Endothelial cell of umbilical vein (primary cell): Measurements from ENCODE around the gene TRNP1. TPM values are rescaled to one million over a fixed set of nuclear protein-coding genes. Genes with fewer than 3 reads are reported as not detected.
A peak's percentile ranks its signal among the peaks of the same experiment; 100 is the strongest.

Experiments
- BruUV-seq: library from RNA; stranded (reverse); fragments of 400-500 nt; replicated peaks from 2 replicates; lab custom pipeline; 2021; lab: Mats Ljungman, UMichigan
- CTCF ChIA-PET: fragments of 300-600, 350-600 bp; sonication (Branson Sonifier 250); formaldehyde crosslinking; loops from one replicate; lab custom pipeline; 2021; ENCODE audit warnings: antibody characterized with exemption, inconsistent platforms; lab: Charles Lee
- POLR2A ChIA-PET: fragments of 300-600, 350-600 bp; sonication (Branson Sonifier 250); formaldehyde crosslinking; loops from one replicate; lab custom pipeline; 2021; ENCODE audit warnings: antibody characterized with exemption, inconsistent platforms; lab: Charles Lee
- DNase-seq: peaks from one replicate; pipeline ENCODE4 v3.0.0-alpha.2; 2011; ENCODE audit warnings: low read depth, low spot score
- FAIRE-seq: peaks from 2 replicates; lab custom pipeline; 2011; peaks lifted over from hg19 to GRCh38; lab: Jason Lieb, UNC
- H2AFZ ChIP-seq: 2 replicates; pipeline ENCODE4 v1.6.0; 2012; ENCODE audit warnings: low read depth, low read length, control low read depth, inconsistent platforms
- H3K27ac ChIP-seq: 2 replicates; pipeline ENCODE4 v1.5.1; 2011; ENCODE audit warnings: low read depth, mild to moderate bottlenecking, control low read depth, low read length, moderate library complexity; ENCODE audit not compliant: insufficient read depth
- H3K27me3 ChIP-seq, 2 experiments: 2 replicates each; pipeline versions ENCODE4 v1.6.0 to v1.6.1; 2011; ENCODE audit warnings: low read length in 2 of 2, mixed read lengths in 1 of 2; ENCODE audit not compliant: control insufficient read depth in 2 of 2, insufficient read depth in 2 of 2
- H3K36me3 ChIP-seq, 2 experiments: 2 replicates in 1 of 2; 3 replicates in 1 of 2; pipeline ENCODE4 v1.5.1; 2011; ENCODE audit warnings: low read length in 2 of 2, mild to moderate bottlenecking in 1 of 2, moderate library complexity in 1 of 2; ENCODE audit not compliant: control insufficient read depth in 2 of 2, insufficient read depth in 2 of 2; ENCODE audit errors: extremely low read depth in 1 of 2
- H3K4me1 ChIP-seq: 3 replicates; pipeline ENCODE4 v1.5.1; 2011; ENCODE audit warnings: mild to moderate bottlenecking, low read length; ENCODE audit not compliant: control insufficient read depth, insufficient read depth; ENCODE audit errors: extremely low read depth
- H3K4me2 ChIP-seq: 2 replicates; pipeline ENCODE4 v1.6.1; 2011; ENCODE audit warnings: low read length, control low read depth, mixed read lengths; ENCODE audit not compliant: insufficient read depth
- H3K4me3 ChIP-seq, 3 experiments: fragments of 200-600 bp in 1 of 3; sonication (generic), shearing (Covaris generic) in 1 of 3; replicated peaks in 1 of 3; 2 replicates each; pipeline ENCODE4 v1.5.1; 2011 to 2016; ENCODE audit warnings: control low read depth in 3 of 3, low read length in 3 of 3, mild to moderate bottlenecking in 2 of 3, inconsistent platforms in 1 of 3, low read depth in 1 of 3, moderate library complexity in 1 of 3; ENCODE audit not compliant: insufficient read depth in 1 of 3
- H3K79me2 ChIP-seq: 2 replicates; pipeline ENCODE4 v1.6.0; 2012; ENCODE audit warnings: low read length, inconsistent platforms; ENCODE audit not compliant: control insufficient read depth, insufficient read depth
- H3K9ac ChIP-seq: replicated peaks from 2 replicates; pipeline ENCODE3; 2011; ENCODE audit warnings: low read length, control low read depth; ENCODE audit not compliant: insufficient read depth; ENCODE audit errors: extremely low read depth
- H3K9me1 ChIP-seq: replicated peaks from 3 replicates; pipeline ENCODE4 v1.6.0; 2011; ENCODE audit warnings: mild to moderate bottlenecking, low read length; ENCODE audit not compliant: control insufficient read depth, insufficient read depth; ENCODE audit errors: extremely low read depth
- H3K9me3 ChIP-seq: replicated peaks from 2 replicates; pipeline ENCODE4 v1.5.1; 2012; ENCODE audit warnings: low read length, inconsistent platforms; ENCODE audit not compliant: control insufficient read depth, insufficient read depth
- H4K20me1 ChIP-seq: replicated peaks from 2 replicates; pipeline ENCODE3; 2011; ENCODE audit warnings: mild to moderate bottlenecking, low read length; ENCODE audit not compliant: control insufficient read depth, insufficient read depth; ENCODE audit errors: extremely low read depth
- EZH2 ChIP-seq: IDR thresholded peaks from 2 replicates; pipeline ENCODE4 v1.6.1; 2012; ENCODE audit warnings: borderline replicate concordance, low read depth, mild to moderate bottlenecking, moderate library complexity, low read length, inconsistent platforms; ENCODE audit not compliant: severe bottlenecking
- FOS ChIP-seq: IDR thresholded peaks from 2 replicates; pipeline ENCODE4 v1.6.1; 2011; ENCODE audit warnings: mild to moderate bottlenecking, low read length, moderate library complexity, borderline replicate concordance; ENCODE audit not compliant: insufficient read depth
- GATA2 ChIP-seq: IDR thresholded peaks from 2 replicates; pipeline ENCODE4 v1.7.0; 2011; ENCODE audit warnings: low read depth, mild to moderate bottlenecking, moderate library complexity, mixed read lengths, low read length; ENCODE audit not compliant: insufficient read length, insufficient read depth
- JUN ChIP-seq: IDR thresholded peaks from 2 replicates; pipeline ENCODE4 v1.6.1; 2011; ENCODE audit warnings: borderline replicate concordance, low read depth; ENCODE audit not compliant: insufficient read length, insufficient read depth
- MYC ChIP-seq: IDR thresholded peaks from one replicate; pipeline ENCODE4 v1.6.1; 2011; ENCODE audit warnings: mild to moderate bottlenecking, low read depth, low read length
- POLR2A ChIP-seq: IDR thresholded peaks from 2 replicates; pipeline ENCODE4 v1.6.1; 2012; ENCODE audit warnings: low read depth, mild to moderate bottlenecking, control low read depth, low read length
- POLR2AphosphoS5 ChIP-seq: IDR thresholded peaks from 2 replicates; pipeline ENCODE4 v1.6.1; 2012; ENCODE audit warnings: low read depth, mild to moderate bottlenecking, control low read depth, low read length, moderate library complexity; ENCODE audit not compliant: insufficient read depth
- dilution Hi-C: fragments of 300-500 bp; cut with MboI; formaldehyde crosslinking; loops from one replicate; pipeline ENCODE4 v1.15.0; 2019; ENCODE audit warnings: low sequenced_read_pairs; ENCODE audit not compliant: extremely low pct_ligation_motif_present
- intact Hi-C: fragments of 100-400 bp; cut with micrococcal nuclease; formaldehyde crosslinking; loops from one replicate; pipeline ENCODE4 v1.10.0; 2022
- polyA plus RNA-seq, 4 experiments: library from polyadenylated mRNA; depleted of rRNA in 3 of 4; stranded (reverse) in 3 of 4; unstranded in 1 of 4; fragments of >200 nt; gene quantifications; 2 replicates each; pipeline versions ENCODE4 v1.2.1 to v1.2.3, GENCODE V29; 2011 to 2012; ENCODE audit warnings: missing spikeins in 1 of 4
- total RNA-seq: library from RNA; stranded (reverse); gene quantifications from 2 replicates; pipeline ENCODE4 v1.2.3, GENCODE V29; 2021
- TF ChIP-seq, protein P1 (sequence below), 2 donors: IDR thresholded peaks; 1 replicate in 1 of 2; 2 replicates in 1 of 2; pipeline ENCODE4 v1.5.1; 2011; ENCODE audit warnings: low read length in 2 of 2, mild to moderate bottlenecking in 2 of 2, moderate library complexity in 2 of 2, control low read depth in 1 of 2, inconsistent platforms in 1 of 2, low read depth in 1 of 2; ENCODE audit not compliant: insufficient read depth in 1 of 2; ENCODE audit errors: extremely low read depth in 1 of 2
- TF ChIP-seq, protein P2 (sequence below): IDR thresholded peaks from 2 replicates; pipeline ENCODE4 v1.6.1; 2011; ENCODE audit not compliant: insufficient read depth, insufficient read length

TRNP1 gene
- total and polyA plus RNA-seq, 2 donors (not counting 3 experiments of a cell fraction or from before 2014, with no cell fraction given) = 5.9 to 20.5 TPM

DNA sequence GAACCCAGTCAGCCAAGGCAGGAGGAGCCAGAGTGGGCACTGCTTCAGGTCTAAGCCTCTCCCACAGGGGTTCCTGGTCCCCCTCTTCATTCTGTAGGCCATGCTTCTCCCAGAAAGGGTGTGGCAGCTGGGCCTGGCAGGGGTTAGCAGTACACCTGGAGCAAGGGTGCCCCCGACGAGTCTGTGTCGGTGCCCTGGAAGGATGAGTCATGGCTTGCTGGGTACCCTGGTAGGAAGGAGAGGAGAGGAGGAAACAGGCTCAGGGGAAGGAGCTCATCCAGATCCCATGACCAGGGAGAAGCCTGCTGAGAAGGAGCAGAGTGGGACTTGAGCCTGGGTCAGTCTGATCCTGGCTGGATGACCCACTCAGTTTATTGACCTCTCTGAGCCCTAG, 43.6 kb upstream of the TRNP1 start:
- no peak for DNase-seq
- no peak overlapping the region for H3K9ac ChIP-seq

More for the DNA sequence above, 43.6 kb upstream of the TRNP1 start:
- peaks cover 8% of the 10 kb centered on the region for H3K4me1 ChIP-seq
- H3K4me2 ChIP-seq = no peak overlapping the region
- no TSS peak for BruUV-seq
- intact Hi-C loops = no loop called here
- no peak overlapping the region for H2AFZ ChIP-seq
- FAIRE-seq = peak; percentile 33
- no peaks in the 10 kb centered on the region for H4K20me1 ChIP-seq
- peaks cover 8 to 16% of the 10 kb centered on the region in 2 experiments for H3K36me3 ChIP-seq
- H3K9me1 ChIP-seq = no peaks in the 10 kb centered on the region
- no peak overlapping the region for H3K4me3 ChIP-seq
- H3K9me3 ChIP-seq = no peaks in the 10 kb centered on the region
- POLR2A ChIA-PET = no interaction called here
- H3K27ac ChIP-seq = no peak overlapping the region
- no peaks in the 10 kb centered on the region for H3K27me3 ChIP-seq
- dilution Hi-C loops = no loop called here
- CTCF ChIA-PET = interaction anchor here (1.1 to 1.5 kb wide), 3 partner anchors 9 to 14 kb away, joined by 3 to 4 read pairs (median 3); no protein-coding TSS in a partner anchor
- H3K79me2 ChIP-seq = no peaks in the 10 kb centered on the region
- TF ChIP-seq MYC (no peak), GATA2 (no peak), POLR2A (no peak), FOS (peak; percentile 26), POLR2AphosphoS5 (no peak), EZH2 (no peak), JUN (peak; percentile 29)
- TF ChIP-seq, protein P1, sequence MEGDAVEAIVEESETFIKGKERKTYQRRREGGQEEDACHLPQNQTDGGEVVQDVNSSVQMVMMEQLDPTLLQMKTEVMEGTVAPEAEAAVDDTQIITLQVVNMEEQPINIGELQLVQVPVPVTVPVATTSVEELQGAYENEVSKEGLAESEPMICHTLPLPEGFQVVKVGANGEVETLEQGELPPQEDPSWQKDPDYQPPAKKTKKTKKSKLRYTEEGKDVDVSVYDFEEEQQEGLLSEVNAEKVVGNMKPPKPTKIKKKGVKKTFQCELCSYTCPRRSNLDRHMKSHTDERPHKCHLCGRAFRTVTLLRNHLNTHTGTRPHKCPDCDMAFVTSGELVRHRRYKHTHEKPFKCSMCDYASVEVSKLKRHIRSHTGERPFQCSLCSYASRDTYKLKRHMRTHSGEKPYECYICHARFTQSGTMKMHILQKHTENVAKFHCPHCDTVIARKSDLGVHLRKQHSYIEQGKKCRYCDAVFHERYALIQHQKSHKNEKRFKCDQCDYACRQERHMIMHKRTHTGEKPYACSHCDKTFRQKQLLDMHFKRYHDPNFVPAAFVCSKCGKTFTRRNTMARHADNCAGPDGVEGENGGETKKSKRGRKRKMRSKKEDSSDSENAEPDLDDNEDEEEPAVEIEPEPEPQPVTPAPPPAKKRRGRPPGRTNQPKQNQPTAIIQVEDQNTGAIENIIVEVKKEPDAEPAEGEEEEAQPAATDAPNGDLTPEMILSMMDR (IDR thresholded peaks at IDR 0.05; ENCODE audit: extremely low read depth in 1 of 2, insufficient read depth in 1 of 2, low read depth in 1 of 2, low read length in 2 of 2) = no peak
- TF ChIP-seq, protein P2, sequence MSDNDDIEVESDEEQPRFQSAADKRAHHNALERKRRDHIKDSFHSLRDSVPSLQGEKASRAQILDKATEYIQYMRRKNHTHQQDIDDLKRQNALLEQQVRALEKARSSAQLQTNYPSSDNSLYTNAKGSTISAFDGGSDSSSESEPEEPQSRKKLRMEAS = no peak
